ENCODE results near the gene HTR1B.

Gene HTR1B

GRCh38 chr6:77463308-77463860, at the start of gene HTR1B:
Gene HTR1B (minus strand): TSS chr6:77463491. CDS start chr6:77463403, 88 bp downstream.
- no peak for DNase-seq

GRCh38 chr6:77512554-77512953, 49.3 kb upstream of the HTR1B start:
- no peak for DNase-seq

GRCh38 chr6:77511860-77512259, 48.6 kb upstream of the HTR1B start:
- DNase-seq: no peak

- DNase-seq: no peak
Measured at GRCh38 chr6:77502981-77503380, 39.7 kb upstream of the HTR1B start.

GRCh38 chr6:77492530-77492929, 29.2 kb upstream of the HTR1B start:
- no peak for DNase-seq

GRCh38 chr6:77487808-77488425, 24.6 kb upstream of the HTR1B start:
- DNase-seq: no peak

GRCh38 chr6:77482981-77483380, 19.7 kb upstream of the HTR1B start:
- DNase-seq: no peak

- no peak for DNase-seq
Measured at GRCh38 chr6:77474973-77475372, 11.7 kb upstream of the HTR1B start.

- DNase-seq: no peak
Measured at GRCh38 chr6:77474286-77474956, 11.1 kb upstream of the HTR1B start.

GRCh38 chr6:77470983-77471382, 7.7 kb upstream of the HTR1B start:
- DNase-seq: no peak

- DNase-seq: no peak
Measured at GRCh38 chr6:77468939-77469338, 5.6 kb upstream of the HTR1B start.

- DNase-seq: no peak
Measured at GRCh38 chr6:77466451-77467437, 3.5 kb upstream of the HTR1B start.

GRCh38 chr6:77466055-77466450, 2.8 kb upstream of the HTR1B start:
- DNase-seq: no peak

- no peak for DNase-seq
Measured at GRCh38 chr6:77464495-77464867, 1.2 kb upstream of the HTR1B start.

- DNase-seq: no peak
Measured at GRCh38 chr6:77463861-77464494, 687 bp upstream of the HTR1B start.

GRCh38 chr6:77462359-77463307, 658 bp downstream of the HTR1B start:
- no peak for DNase-seq

GRCh38 chr6:77461796-77462195, 1.5 kb downstream of the HTR1B start:
- DNase-seq: no peak

GRCh38 chr6:77458421-77458820, 4.9 kb downstream of the HTR1B start:
- no peak for DNase-seq

- peak; percentile 11 for DNase-seq
Measured at GRCh38 chr6:77457720-77458349, 5.5 kb downstream of the HTR1B start.

GRCh38 chr6:77456531-77457248, 6.6 kb downstream of the HTR1B start:
- DNase-seq: no peak

Measured in NCI-H1694 treated with DMSO at 0.1 percent for 48 hours (cell line).